Spleen (tissue), 11 donors: ENCODE measurements around the gene SGPP1. TPM values are rescaled to one million over a fixed set of nuclear protein-coding genes. Genes with fewer than 3 reads are reported as not detected.

Source experiments
- DNase-seq: peaks from one replicate; pipeline ENCODE4 v3.0.0-alpha.2; 2020
- H3K27ac ChIP-seq, 8 donors: fragments of 200-600 bp; sonication (generic) in 7 of 8; 1 replicate in 4 of 8; 2 replicates in 4 of 8; pipeline versions ENCODE4 v1.5.0 to v1.8.0; 2016 to 2021; ENCODE audit warnings: inconsistent platforms in 4 of 8, mild to moderate bottlenecking in 4 of 8, moderate library complexity in 1 of 8
- H3K27me3 ChIP-seq, 7 donors: fragments of 200-600 bp; sonication (generic) in 6 of 7; replicated peaks in 1 of 7; 1 replicate in 4 of 7; 2 replicates in 3 of 7; pipeline versions ENCODE4 v1.5.0 to v1.8.0; 2016 to 2021; ENCODE audit warnings: inconsistent platforms in 3 of 7, mild to moderate bottlenecking in 1 of 7
- H3K36me3 ChIP-seq, 6 donors: fragments of 200-600 bp; sonication (generic) in 5 of 6; 1 replicate in 4 of 6; 2 replicates in 2 of 6; pipeline versions ENCODE4 v1.5.0 to v1.8.0; 2016 to 2021; ENCODE audit warnings: inconsistent platforms in 2 of 6
- H3K4me1 ChIP-seq, 6 donors: fragments of 200-600 bp; sonication (generic) in 5 of 6; 1 replicate in 3 of 6; 2 replicates in 3 of 6; pipeline versions ENCODE4 v1.5.0 to v1.8.0; 2016 to 2021; ENCODE audit warnings: inconsistent platforms in 3 of 6
- H3K4me3 ChIP-seq, 8 donors: fragments of 200-600 bp; sonication (generic) in 7 of 8; 1 replicate in 4 of 8; 2 replicates in 4 of 8; pipeline versions ENCODE4 v1.5.0 to v1.8.0; 2016 to 2021; ENCODE audit warnings: inconsistent platforms in 4 of 8, mild to moderate bottlenecking in 4 of 8, moderate library complexity in 2 of 8
- H3K9me3 ChIP-seq, 8 donors: fragments of 200-600 bp; sonication (generic) in 7 of 8; 1 replicate in 4 of 8; 2 replicates in 4 of 8; pipeline versions ENCODE4 v1.5.0 to v1.8.0; 2016 to 2021; ENCODE audit warnings: inconsistent platforms in 4 of 8
- POLR2A ChIP-seq, 3 donors: fragments of 450-650 bp; IDR thresholded peaks; one replicate each; pipeline ENCODE4 v1.5.1; 2017; ENCODE audit warnings: antibody characterized with exemption in 3 of 3, mild to moderate bottlenecking in 1 of 3
- POLR2AphosphoS5 ChIP-seq, 3 donors: sonication (generic); formaldehyde crosslinking; IDR thresholded peaks; one replicate each; pipeline ENCODE4 v1.5.1; 2017; ENCODE audit warnings: antibody characterized with exemption in 3 of 3
- WGBS, 5 donors: extraction: QIAGEN DNeasy Blood & Tissue Kit in 3 of 5; methylation state at CpG; one replicate each; pipeline versions ENCODE4 v1.1.5 to v1.1.7; 2013 to 2018; 5-methylcytosine and 5-hydroxymethylcytosine counted together
- intact Hi-C: fragments of 100-400 bp; cut with DNase I; formaldehyde crosslinking; loops from one replicate; pipeline ENCODE4 v1.15.0; 2023; ENCODE audit warnings: low total_unique reads
- polyA plus RNA-seq, 3 donors: library from polyadenylated mRNA; stranded (reverse); fragments of 200-250 nt; gene quantifications; one replicate each; pipeline ENCODE4 v1.2.1, GENCODE V29; 2013
- total RNA-seq, 7 donors: library from RNA; depleted of rRNA in 3 of 7; stranded (reverse); fragments of >200 nt in 3 of 7; fragmentation: NEBNext Ultra II Directional in 4 of 7; extraction: Animal tissue kit (Norgen Biotek cat#: 25700) in 4 of 7; gene quantifications; one replicate each; pipeline versions ENCODE4 v1.1.0 to v1.2.1, GENCODE V29; 2016 to 2021
- TF ChIP-seq, protein P1 (sequence below), 11 experiments: fragments of 200-600 bp in 7 of 11; fragments of 450-650 bp in 4 of 11; sonication (generic) in 4 of 11; IDR thresholded peaks in 8 of 11; conservative IDR thresholded peaks in 3 of 11; 1 replicate in 7 of 11; 2 replicates in 4 of 11; pipeline versions ENCODE4 v1.4.0 to v1.8.0; 2016 to 2021; ENCODE audit warnings: antibody characterized with exemption in 11 of 11, inconsistent platforms in 4 of 11, mild to moderate bottlenecking in 1 of 11
- donor health status: healthy with polysubstance abuse.
- donor health status: DM: no; HTN: no; CAD: no; lungs with moderate emphysema.
- donor health status: DM: no; HTN: no; CAD: no.
- donor health status: Bipolar disorder and iron deficiency.
- donor health status: healthy.
- donor health status: DM: no; HTN: no; CAD: no.
- donor health status: DM: yes; HTN: yes; CAD: no.

SGPP1 gene
- total and polyA plus RNA-seq, 10 donors = 18.5 to 36.1 (median 27.4) TPM

DNA sequence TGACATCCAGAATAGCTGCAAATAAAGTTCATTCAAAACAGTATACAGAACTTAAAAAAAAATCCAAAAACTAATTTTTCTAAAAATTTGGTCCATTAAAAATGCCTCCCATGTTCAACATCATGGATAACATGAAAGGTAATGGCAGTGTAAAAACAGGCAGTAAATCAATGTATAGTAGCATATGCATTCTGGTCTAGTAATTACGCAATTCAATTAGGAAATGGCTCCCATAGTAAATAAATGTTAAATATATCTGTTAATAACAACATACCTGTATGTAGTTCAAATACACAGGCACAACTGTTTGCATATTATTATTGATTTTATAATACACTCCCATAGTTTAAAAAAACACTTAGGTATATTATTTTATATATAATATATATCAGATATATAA is 42.5 kb downstream of the SGPP1 start:
- Histone ChIP-seq H3K27me3 (no peaks in the 10 kb centered on the region), H3K4me3 (no peak overlapping the region), H3K4me1 (no peaks in the 10 kb centered on the region), H3K9me3 (no peaks in the 10 kb centered on the region), H3K36me3 (peaks cover 0 to 51% (median 7%) of the 10 kb centered on the region in 6 donors), H3K27ac (no peak overlapping the region)
- no peak for DNase-seq
- intact Hi-C loops = no loop called here
- WGBS, 5 donors = 92 to 100% (median 97%) methylated on average over 1 of the region's 1 CpG
- TF ChIP-seq POLR2A (IDR thresholded peaks at IDR 0.05) (no peak), POLR2AphosphoS5 (IDR thresholded peaks at IDR 0.05) (no peak)
- TF ChIP-seq, protein P1, sequence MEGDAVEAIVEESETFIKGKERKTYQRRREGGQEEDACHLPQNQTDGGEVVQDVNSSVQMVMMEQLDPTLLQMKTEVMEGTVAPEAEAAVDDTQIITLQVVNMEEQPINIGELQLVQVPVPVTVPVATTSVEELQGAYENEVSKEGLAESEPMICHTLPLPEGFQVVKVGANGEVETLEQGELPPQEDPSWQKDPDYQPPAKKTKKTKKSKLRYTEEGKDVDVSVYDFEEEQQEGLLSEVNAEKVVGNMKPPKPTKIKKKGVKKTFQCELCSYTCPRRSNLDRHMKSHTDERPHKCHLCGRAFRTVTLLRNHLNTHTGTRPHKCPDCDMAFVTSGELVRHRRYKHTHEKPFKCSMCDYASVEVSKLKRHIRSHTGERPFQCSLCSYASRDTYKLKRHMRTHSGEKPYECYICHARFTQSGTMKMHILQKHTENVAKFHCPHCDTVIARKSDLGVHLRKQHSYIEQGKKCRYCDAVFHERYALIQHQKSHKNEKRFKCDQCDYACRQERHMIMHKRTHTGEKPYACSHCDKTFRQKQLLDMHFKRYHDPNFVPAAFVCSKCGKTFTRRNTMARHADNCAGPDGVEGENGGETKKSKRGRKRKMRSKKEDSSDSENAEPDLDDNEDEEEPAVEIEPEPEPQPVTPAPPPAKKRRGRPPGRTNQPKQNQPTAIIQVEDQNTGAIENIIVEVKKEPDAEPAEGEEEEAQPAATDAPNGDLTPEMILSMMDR (IDR thresholded peaks at IDR 0.05 in 8 of 11, conservative IDR thresholded peaks at IDR 0.05 in 3 of 11) = no peak

DNA sequence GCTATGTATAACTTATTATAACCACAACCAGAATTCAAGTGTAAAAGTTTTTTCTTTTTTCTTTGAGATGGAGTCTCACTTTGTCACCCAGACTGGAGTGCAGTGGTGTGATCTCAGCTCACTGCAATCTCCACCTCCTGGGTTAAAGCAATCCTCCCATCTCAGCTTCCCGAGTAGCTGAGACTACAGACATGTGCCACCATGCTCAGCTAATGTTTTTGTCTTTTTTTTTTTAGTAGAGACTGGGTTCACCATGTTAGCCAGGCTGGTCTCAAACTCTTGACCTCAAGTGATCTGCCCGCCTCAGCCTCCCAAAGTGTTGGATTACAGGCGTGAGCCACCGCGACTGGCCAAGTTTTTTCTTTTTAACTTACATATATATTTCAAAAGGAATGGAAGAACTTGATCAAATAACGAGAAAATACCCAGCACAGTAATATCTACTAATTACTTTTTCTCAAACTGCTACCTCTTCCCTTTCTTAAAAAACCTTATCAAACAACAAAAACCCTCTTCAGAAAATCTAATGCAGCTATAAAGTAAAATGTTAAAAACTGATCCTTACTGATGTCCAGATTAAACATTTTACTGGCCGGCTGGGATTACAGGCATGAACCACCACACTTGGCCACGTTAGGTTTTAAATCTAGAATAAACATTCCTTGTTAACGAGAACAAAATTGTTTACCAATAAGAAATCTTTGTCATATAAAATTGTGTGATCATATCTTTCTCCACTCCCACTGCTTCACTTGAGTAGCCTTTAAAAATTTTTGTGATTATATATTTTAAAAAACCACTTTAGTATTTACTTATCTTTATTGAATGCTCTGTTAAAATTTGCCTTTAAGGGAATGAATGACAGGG is 44.9 kb downstream of the SGPP1 start:
- TF ChIP-seq POLR2A (IDR thresholded peaks at IDR 0.05) = no peak
- no peak for TF ChIP-seq POLR2AphosphoS5 (IDR thresholded peaks at IDR 0.05)
- TF ChIP-seq, protein P1 (IDR thresholded peaks at IDR 0.05 in 8 of 11, conservative IDR thresholded peaks at IDR 0.05 in 3 of 11) = no peak
- no peaks in the 10 kb centered on the region for H3K4me1 ChIP-seq
- intact Hi-C loops = no loop called here

DNA sequence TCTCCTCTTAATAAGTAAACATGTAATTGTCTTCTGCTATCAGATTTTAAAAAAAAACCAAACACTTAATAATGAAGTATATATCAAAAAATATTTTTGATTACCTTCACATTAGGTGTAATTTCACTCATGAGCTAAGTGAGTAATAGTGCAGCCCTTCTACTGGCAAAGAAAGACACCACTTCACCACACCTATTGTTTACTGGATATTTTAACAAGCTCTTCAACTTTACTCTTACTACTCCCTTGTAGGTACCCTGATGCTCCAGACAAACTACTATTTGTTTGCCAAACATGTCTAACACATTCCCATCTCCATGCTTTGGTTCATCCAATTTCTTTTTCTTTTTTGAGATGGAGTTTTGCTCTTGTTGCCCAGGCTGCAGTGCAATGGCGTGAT is 49.3 kb downstream of the SGPP1 start:
- Histone ChIP-seq H3K36me3 (peaks cover 0 to 48% (median 7%) of the 10 kb centered on the region in 6 donors), H3K27ac (no peak overlapping the region), H3K27me3 (no peaks in the 10 kb centered on the region), H3K9me3 (no peaks in the 10 kb centered on the region), H3K4me3 (no peak overlapping the region), H3K4me1 (no peaks in the 10 kb centered on the region)
- no peak for DNase-seq
- intact Hi-C loops = no loop called here
- WGBS, 5 donors = 88 to 100% (median 96%) methylated on average over 1 of the region's 1 CpG
- no peak for TF ChIP-seq POLR2AphosphoS5 (IDR thresholded peaks at IDR 0.05)
- TF ChIP-seq, protein P1 (IDR thresholded peaks at IDR 0.05 in 8 of 11, conservative IDR thresholded peaks at IDR 0.05 in 3 of 11) = no peak

More for the DNA sequence above, 44.9 kb downstream of the SGPP1 start:
- H3K4me3 ChIP-seq = no peak overlapping the region
- 91 to 96% (median 95%) methylated on average over 9 of the region's 9 CpGs for WGBS, 5 donors
- H3K9me3 ChIP-seq = no peaks in the 10 kb centered on the region
- H3K27me3 ChIP-seq = no peaks in the 10 kb centered on the region
- DNase-seq = no peak
- no peak overlapping the region for H3K27ac ChIP-seq
- peaks cover 0 to 50% (median 7%) of the 10 kb centered on the region in 6 donors for H3K36me3 ChIP-seq

DNA sequence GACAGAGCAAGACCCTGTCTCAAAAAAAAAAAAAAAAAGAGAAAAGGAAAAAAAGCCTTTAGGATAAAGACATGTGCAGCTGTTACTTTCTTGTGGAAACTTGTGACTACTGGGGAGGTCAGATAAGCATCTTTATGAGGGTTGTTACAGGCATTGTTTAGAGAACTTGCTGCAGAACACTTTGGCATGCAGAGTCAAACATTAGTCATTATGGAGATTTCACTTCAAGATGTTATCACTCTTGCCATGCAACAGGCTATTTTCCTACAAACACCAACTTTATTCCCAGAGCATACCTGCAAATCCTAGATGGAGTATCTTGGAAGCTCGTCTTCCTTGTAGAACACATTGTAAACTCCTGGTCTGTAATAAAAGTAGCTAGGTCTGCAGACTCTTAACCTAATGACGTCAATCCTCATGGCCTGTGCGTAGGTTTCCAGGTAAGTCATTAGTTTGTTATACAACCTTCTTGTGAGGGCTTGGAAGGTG is 49.9 kb downstream of the SGPP1 start:
- WGBS, 5 donors = 84 to 91% (median 90%) methylated on average over 3 of the region's 3 CpGs
- intact Hi-C loops = no loop called here

More for the DNA sequence above, 49.9 kb downstream of the SGPP1 start:
- Histone ChIP-seq H3K27me3 (no peaks in the 10 kb centered on the region), H3K36me3 (peaks cover 0 to 42% (median 6%) of the 10 kb centered on the region in 6 donors), H3K27ac (no peak overlapping the region), H3K4me3 (no peak overlapping the region), H3K4me1 (no peaks in the 10 kb centered on the region), H3K9me3 (no peaks in the 10 kb centered on the region)
- no peak for DNase-seq
- TF ChIP-seq POLR2AphosphoS5 (IDR thresholded peaks at IDR 0.05) (no peak), POLR2A (IDR thresholded peaks at IDR 0.05) (no peak)
- TF ChIP-seq, protein P1 (IDR thresholded peaks at IDR 0.05 in 8 of 11, conservative IDR thresholded peaks at IDR 0.05 in 3 of 11) = no peak
